SK-N-SH treated with all-trans-retinoic acid at 6 μM for 48 hours (cell line): Measurements from ENCODE around the gene KCTD18.

Experiments used
- ATAC-seq: fragments of 200-7000 bp; cut with Tn5 transposase; 3 replicates; pipeline ENCODE4 v1.9.1; 2020; ENCODE audit warnings: mild to moderate bottlenecking, moderate library complexity
- ARNTL ChIP-seq: fragments of 450-650 bp; formaldehyde crosslinking; IDR thresholded peaks from 2 replicates; pipeline ENCODE4 v1.5.0; 2020; ENCODE audit warnings: low read depth, mild to moderate bottlenecking, moderate library complexity, borderline replicate concordance
- BACH2 ChIP-seq: fragments of 250-450 bp; sonication (Bioruptor Pico); IDR thresholded peaks from 2 replicates; pipeline ENCODE4 v1.9.0; 2021; ENCODE audit warnings: mild to moderate bottlenecking, borderline replicate concordance
- CREB5 ChIP-seq: fragments of 250-450 bp; sonication (Bioruptor Pico); IDR thresholded peaks from 2 replicates; pipeline ENCODE4 v1.5.1; 2020; ENCODE audit warnings: low read depth, mild to moderate bottlenecking, moderate library complexity
- CSDC2 ChIP-seq: fragments of 250-450 bp; sonication (Bioruptor Pico); IDR thresholded peaks from 2 replicates; pipeline ENCODE4 v1.5.0; 2020; ENCODE audit warnings: mild to moderate bottlenecking, moderate library complexity
- CSRNP3 ChIP-seq: fragments of 250-450 bp; sonication (Bioruptor Pico); IDR thresholded peaks from 2 replicates; pipeline ENCODE4 v1.5.1; 2021; ENCODE audit warnings: mild to moderate bottlenecking, moderate library complexity
- ESRRG ChIP-seq: fragments of 250-450 bp; sonication (Bioruptor Pico); IDR thresholded peaks from 2 replicates; pipeline ENCODE4 v1.6.1; 2021; ENCODE audit warnings: mild to moderate bottlenecking
- ISL1 ChIP-seq: fragments of 250-450 bp; sonication (Bioruptor Pico); IDR thresholded peaks from 2 replicates; pipeline ENCODE4 v2.1.2; 2022; ENCODE audit warnings: mild to moderate bottlenecking, moderate library complexity
- OSR1 ChIP-seq: fragments of 250-450 bp; sonication (Bioruptor Pico); IDR thresholded peaks from 2 replicates; pipeline ENCODE4 v1.8.0; 2022; ENCODE audit warnings: moderate library complexity, mild to moderate bottlenecking, inconsistent platforms
- PATZ1 ChIP-seq: fragments of 250-450 bp; sonication (Bioruptor Pico); IDR thresholded peaks from 2 replicates; pipeline ENCODE4 v1.8.0; 2020; ENCODE audit warnings: mild to moderate bottlenecking, moderate library complexity, borderline replicate concordance
- PPARA ChIP-seq: fragments of 250-450 bp; sonication (Bioruptor Pico); IDR thresholded peaks from 2 replicates; pipeline ENCODE4 v1.5.0; 2020; ENCODE audit warnings: mild to moderate bottlenecking, borderline replicate concordance
- RARB ChIP-seq: fragments of 250-450 bp; sonication (Bioruptor Pico); IDR thresholded peaks from 2 replicates; pipeline ENCODE4 v1.8.0; 2021; ENCODE audit warnings: mild to moderate bottlenecking, moderate library complexity
- TCF4 ChIP-seq: fragments of 250-450 bp; sonication (Bioruptor Pico); IDR thresholded peaks from 2 replicates; pipeline ENCODE4 v1.8.0; 2021; ENCODE audit warnings: mild to moderate bottlenecking, moderate library complexity, borderline replicate concordance
- TOX ChIP-seq: fragments of 250-450 bp; sonication (Bioruptor Pico); IDR thresholded peaks from 2 replicates; pipeline ENCODE4 v1.8.0; 2021; ENCODE audit warnings: mild to moderate bottlenecking, moderate library complexity, borderline replicate concordance
- TSHZ2 ChIP-seq: fragments of 250-450 bp; sonication (Bioruptor Pico); IDR thresholded peaks from 2 replicates; pipeline ENCODE4 v1.5.0; 2020; ENCODE audit warnings: mild to moderate bottlenecking, moderate library complexity
- ZC3H10 ChIP-seq: fragments of 250-450 bp; sonication (Bioruptor Pico); IDR thresholded peaks from 2 replicates; pipeline ENCODE4 v1.5.1; 2021; ENCODE audit warnings: mild to moderate bottlenecking, moderate library complexity
- ZFP3 ChIP-seq: fragments of 250-450 bp; sonication (Bioruptor Pico); IDR thresholded peaks from 2 replicates; pipeline ENCODE4 v1.5.0; 2020; ENCODE audit warnings: mild to moderate bottlenecking, moderate library complexity
- ZFP30 ChIP-seq: fragments of 450-650 bp; formaldehyde crosslinking; IDR thresholded peaks from 2 replicates; pipeline ENCODE4 v1.5.0; 2022; ENCODE audit warnings: mild to moderate bottlenecking, moderate library complexity
- ZNF565 ChIP-seq: fragments of 450-650 bp; formaldehyde crosslinking; conservative IDR thresholded peaks from 2 replicates; pipeline ENCODE4 v1.5.0; 2020; ENCODE audit warnings: low read depth, mild to moderate bottlenecking, moderate library complexity
- ZNF70 ChIP-seq: fragments of 450-650 bp; formaldehyde crosslinking; IDR thresholded peaks from 2 replicates; pipeline ENCODE4 v1.5.0; 2020; ENCODE audit warnings: mild to moderate bottlenecking, moderate library complexity
- ZNF8 ChIP-seq: fragments of 450-650 bp; formaldehyde crosslinking; IDR thresholded peaks from 2 replicates; pipeline ENCODE4 v1.5.0; 2020; ENCODE audit warnings: mild to moderate bottlenecking, moderate library complexity

Gene KCTD18

GRCh38 chr2:200446612-200447011, 63.3 kb downstream of the KCTD18 start:
- ATAC-seq, result no peak
- no peak for TF ChIP-seq TCF4 (CRISPR knock-in tag)
- no peak for TF ChIP-seq TSHZ2 (CRISPR knock-in tag)
- no peak for TF ChIP-seq ZC3H10
- no peak for TF ChIP-seq ZNF70 (CRISPR knock-in tag)
- no peak for TF ChIP-seq BACH2 (CRISPR knock-in tag)

- no peak for TF ChIP-seq TCF4 (CRISPR knock-in tag)
- TF ChIP-seq ESRRG (CRISPR knock-in tag), result no peak
- no peak for TF ChIP-seq CSDC2
- TF ChIP-seq, all 23 proteins: peak for 0
- ATAC-seq, result no peak
These were observed 64.6 kb downstream of the KCTD18 start for GRCh38 chr2:200445284-200445683.

- no peak for ATAC-seq
- TF ChIP-seq CSRNP3 (CRISPR knock-in tag), result no peak
- no peak for TF ChIP-seq TOX (CRISPR knock-in tag)
- TF ChIP-seq ZFP3, result no peak
- TF ChIP-seq ISL1 (CRISPR knock-in tag), result no peak
- TF ChIP-seq ARNTL (CRISPR knock-in tag), result no peak
- no peak for TF ChIP-seq ZFP30
- no peak for TF ChIP-seq ESRRG (CRISPR knock-in tag)
- TF ChIP-seq, all 23 proteins: peak for 0
These were observed 65.3 kb downstream of the KCTD18 start for GRCh38 chr2:200444530-200444929.

- TF ChIP-seq CREB5 (no peak), BACH2 (CRISPR knock-in tag) (no peak), PPARA (CRISPR knock-in tag) (no peak), ZNF70 (CRISPR knock-in tag) (no peak), OSR1 (no peak), ZC3H10 (no peak), ZFP30 (no peak), RARB (CRISPR knock-in tag) (no peak), PATZ1 (CRISPR knock-in tag) (no peak), TSHZ2 (CRISPR knock-in tag) (no peak), CSDC2 (no peak), ESRRG (CRISPR knock-in tag) (no peak), ZNF565 (CRISPR knock-in tag) (no peak), ZNF8 (CRISPR knock-in tag) (no peak)
- TF ChIP-seq, all 23 proteins: peak for 0
- no peak for ATAC-seq
These were observed 66.0 kb downstream of the KCTD18 start for GRCh38 chr2:200443916-200444315.
